ENCODE results near the gene NACC1.

The NACC1 gene

DNA sequence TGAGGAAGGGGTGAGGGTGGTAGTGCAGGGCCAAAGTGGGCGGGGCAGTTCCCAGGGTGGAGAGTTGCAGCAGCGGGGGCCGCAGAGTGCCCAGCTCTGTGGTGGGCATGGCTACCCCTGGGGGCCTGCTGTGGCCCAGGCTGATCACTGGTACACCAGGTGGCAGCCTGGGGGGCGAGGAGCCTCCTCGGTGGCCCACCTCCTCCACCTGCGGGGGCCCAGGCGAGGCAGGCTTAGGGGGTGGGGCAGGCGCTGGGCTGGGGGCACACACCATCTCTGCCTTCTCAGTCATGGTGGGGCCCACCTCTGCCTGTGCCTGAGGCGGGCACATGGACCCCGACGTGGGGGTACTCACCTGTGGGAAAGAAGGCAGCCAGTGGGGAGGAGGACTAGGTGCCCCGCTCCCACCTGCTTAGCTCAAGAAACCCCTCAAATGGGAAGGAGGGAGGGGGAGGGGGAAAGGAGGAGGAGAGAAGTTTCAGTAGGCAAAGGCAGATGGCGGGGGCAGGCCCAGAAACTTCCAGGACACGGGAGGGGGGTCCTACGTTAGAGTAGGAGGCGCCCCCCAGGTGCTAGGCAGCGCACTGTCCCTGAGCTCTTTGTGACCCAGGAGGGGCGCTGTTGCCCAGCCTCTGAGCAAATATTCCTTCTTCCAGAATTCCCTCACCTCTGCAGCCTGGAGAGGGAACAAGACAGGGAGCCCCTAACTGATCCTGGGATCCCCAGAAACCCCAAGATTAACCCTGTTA, 17.0 kb upstream of the NACC1 start:
- DNase-seq, result no peak

DNA sequence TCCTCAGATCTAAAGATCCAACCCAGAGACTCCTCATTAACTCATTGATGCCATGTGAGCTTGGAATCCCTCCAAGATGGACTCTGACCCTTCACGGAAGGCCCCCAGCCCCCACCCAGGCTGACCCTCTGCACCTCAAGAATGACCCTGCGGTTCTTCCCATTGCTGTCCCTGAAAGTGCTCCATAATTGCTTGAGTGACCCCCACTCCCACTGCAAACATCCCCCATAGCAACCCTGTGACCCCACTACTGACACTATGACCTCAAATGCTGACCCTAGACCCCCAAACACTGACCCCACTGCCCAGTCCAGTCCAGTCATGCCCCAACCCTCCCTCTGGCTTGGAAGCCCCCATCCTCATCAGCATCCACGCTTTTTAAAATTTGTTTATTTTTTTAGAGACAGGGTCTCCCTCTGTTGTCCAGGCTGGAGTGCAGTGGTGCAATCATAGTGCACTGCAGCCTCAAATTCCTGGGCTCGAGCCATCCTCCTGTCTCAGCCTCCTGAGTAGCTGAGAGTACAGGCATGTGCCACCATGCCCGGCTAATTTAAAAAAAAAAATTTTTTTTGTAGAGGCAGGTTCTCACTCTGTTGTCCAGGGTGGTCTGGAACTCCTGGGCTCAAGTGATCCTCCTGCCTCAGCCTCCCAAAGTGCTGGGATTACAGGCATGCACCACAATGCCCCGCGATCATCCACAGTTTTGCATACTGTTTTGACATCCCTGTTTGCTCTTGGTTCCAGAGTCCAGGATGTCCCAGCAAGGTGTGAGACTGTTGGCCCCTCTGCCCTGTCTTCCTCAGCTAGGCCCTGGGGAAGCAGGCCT, 16.3 kb upstream of the NACC1 start:
- no peak for DNase-seq

DNA sequence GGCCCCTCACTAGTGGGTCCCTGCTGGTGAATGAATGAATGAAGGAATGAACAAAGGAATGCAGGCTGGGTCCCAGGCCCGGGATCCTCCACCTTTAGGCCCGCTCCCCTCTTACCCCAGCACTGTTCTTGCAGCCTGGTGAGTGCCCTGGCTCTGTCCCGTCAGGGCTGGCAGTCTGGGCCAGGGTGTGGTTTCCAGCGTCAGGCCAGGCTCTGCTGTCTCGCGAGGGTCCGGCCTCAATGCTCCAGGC, 15.7 kb upstream of the NACC1 start:
- no peak for DNase-seq

DNA sequence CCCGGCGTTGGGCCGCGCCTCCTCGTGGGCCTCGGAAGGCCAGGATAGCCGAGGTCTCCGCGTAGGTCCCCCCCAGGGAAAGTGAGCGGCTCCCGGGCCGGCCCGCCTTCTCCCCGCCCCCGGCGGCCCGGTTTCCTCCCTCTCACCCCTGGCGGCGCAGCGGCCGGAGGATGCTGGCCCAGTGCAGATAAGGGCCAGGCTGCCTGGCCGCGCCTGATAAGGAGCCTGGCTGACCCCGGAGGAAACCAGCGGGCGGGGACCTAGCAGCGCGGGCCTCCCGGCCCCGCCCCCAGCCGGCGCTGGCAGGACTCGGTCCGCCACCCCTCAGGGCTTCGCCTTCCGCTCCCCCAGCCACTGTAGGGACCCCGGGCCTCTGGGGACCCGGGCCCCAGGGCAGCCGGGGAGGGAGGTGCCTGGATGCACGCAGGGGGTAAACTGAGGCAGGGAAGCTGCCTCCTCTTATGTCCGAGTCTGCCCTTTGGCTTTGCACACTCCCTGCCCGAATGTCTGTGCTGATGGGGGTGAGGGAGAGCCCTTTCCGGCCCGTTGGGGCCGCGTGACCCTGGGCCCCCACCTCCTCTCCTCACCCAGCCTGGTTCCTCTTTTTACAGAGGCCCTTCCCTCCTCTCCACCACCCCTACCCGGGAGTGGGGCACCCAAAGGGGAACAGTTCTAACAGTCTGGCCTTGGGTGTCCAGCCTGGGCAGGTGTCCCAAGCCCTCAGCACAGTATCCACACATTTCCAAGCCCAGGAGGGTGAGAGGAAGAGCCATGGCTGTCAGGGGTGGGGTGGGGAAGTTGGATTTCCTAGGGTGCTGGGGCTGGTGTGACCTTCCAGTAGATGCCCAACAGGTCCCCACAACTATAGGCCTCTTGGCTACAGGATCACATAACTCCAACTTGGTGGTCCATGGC, 15.1 kb upstream of the NACC1 start, which contains the start of gene LYL1:
Gene LYL1 (minus strand): TSS at position 193 of the 915 bp plus-strand sequence. CDS start 1,687 bp downstream, outside the sequence.
- peak; percentile 96 for DNase-seq

DNA sequence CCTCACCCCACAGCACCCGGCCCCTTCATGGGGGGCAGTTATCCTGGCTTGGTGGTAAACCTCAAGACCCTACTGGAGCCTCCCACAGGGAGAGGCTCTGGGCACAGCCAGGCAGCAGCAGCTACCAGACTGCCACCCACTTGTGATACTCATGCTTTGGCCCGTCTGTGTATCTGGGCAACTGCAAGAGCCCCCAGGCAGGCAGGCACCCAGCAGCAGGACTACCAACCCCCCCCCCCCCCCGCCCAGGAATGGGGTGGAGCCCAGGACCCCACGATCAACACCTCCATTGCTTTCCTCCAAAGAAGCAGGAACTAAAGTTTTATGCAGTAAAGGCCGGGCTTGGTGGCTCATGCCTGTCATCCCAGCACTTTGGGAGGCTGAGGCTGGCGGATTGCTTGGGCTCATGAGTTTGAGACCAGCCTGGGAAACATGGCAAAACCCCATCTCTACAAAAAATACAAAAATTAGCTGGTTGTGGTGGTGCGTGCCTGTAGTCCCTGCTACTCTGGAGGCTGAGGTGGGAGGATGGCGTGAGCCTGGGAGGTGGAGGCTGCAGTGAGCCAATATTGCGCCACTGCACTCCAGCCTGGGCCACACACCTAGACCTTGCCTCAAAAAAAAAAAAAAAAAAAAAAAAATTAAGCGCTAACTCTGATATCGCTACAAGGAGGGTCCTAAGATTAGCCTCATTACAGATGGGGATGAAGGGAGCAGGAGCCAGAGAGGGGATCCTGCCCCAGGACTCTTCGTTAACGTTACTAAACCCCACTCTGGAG, 14.3 kb upstream of the NACC1 start:
- DNase-seq, result peak; percentile 63

DNA sequence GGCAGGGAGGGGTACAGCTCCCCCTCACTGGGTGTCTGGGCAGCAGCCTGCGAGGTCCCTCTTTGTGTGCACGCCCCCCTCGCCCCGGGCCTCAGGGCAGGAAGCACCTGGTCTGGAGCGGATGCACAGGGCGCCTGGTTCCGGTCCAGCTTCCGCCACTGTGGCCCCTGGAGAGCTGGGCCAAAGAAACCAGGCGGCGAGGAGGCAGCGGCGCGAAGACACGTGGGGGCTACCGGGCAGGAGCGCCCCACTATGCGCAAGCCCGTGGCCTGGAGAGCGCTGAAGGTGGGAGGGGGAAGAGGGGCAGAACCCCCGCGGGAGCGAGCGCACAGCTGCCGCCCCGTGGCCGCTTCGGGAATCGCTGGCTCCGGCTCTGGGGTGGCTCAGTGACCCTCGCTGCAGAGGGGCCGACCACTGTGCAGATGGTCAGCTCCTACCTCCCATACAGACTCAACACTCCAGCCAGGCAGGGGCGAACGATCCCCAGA, 13.7 kb upstream of the NACC1 start:
- DNase-seq, result peak; percentile 80

DNA sequence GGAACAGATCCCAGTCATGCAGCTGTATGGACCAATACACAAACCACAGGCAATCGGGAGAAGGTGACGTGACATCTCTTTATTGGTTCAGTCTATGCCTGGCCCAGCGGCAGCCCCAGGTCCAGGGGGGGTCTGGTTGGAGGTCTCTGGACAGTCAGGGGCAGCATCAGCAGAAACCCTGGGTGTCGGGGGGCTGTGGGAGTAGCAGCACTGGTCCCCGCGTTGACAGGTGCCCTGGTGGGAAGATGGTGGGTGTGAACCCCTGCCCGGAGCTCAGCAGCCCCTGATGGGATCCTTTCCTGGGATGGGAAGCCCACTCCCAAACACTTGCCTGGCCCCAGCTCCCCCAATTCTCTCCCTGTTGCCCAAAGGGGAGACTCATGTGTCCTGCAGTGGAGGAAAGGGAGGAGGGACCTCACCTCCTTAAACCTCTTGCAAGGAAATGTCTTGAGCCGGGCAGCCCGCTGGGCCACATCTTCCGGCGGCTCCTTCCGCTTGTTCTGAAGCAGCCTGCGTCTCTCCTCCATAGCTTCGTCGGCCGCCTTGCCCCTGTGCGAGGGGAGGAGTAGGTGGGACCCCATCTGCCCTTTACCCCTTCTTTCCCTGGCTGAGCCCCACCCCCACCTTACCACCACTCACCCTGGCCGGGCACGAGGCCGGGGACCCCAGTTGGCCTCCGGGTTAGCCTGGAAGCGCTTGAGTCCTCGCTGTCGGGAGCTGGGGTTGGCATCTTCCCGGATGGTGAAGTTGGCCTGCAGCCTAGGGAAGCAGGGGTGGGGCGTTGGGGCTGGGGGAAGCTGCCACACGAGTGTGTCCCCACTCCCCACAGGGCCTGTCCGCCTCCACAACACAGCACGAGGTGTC, 13.0 kb upstream of the NACC1 start:
- no peak for DNase-seq

DNA sequence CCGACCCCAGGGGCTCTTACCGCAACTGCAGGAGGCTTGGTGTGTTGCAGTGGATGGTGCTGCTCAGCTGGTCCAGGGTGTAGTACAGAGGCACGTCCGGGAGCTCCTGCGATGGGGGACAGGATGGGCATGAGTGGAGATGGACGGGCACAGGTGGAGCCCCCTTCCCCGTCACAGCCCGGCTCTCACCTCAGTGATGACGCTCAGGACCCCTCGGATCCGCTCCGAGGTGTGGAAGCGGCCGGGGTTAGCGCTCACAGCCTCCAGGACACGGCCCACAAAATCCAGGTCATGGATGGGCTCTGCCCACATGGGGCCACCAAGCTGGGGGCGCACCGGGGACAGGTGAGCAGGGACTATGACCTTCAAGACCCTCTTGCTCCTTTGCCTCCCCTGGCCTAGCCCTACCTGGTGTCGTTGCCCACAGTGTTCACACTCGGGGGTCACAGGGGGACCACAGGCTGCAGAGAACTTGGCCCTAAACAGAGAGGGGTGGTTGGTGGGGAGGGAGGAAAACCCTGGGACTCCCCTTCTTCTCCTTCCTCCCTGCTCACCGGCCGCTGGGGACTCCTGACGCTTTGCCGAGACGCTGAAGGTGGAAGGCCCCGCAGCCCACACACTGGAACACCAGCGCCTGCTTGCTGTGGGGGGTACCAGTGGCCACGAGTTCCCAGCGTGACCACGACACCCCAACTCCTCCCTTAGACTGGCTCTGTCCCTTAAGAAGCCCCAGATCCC, 8.5 kb upstream of the NACC1 start:
- DNase-seq, result no peak

DNA sequence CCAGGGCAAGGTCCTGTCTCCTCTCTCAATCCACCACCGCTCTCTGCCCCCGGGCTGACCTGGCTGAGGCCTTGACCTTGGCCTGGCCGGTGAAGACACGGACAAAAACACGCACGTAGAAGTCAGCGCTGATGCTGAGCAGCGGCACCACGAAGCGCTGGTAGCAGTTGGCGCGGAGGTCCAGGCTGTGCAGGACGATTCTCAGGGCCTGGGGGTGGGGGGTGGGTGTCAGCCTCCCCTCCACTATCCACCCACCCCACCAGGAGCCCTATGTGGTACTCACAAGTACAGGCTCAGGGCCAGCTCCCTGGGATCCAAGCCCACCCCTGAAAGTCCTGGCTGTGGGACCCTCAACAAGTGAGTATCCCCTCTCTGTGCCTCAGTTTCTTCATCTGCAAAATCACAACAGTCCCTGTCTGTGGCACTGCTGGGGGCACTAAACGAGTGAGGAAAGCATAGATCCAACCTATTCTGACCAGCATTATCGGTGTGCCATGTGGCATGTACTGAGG, 7.9 kb upstream of the NACC1 start:
- no peak for DNase-seq

DNA sequence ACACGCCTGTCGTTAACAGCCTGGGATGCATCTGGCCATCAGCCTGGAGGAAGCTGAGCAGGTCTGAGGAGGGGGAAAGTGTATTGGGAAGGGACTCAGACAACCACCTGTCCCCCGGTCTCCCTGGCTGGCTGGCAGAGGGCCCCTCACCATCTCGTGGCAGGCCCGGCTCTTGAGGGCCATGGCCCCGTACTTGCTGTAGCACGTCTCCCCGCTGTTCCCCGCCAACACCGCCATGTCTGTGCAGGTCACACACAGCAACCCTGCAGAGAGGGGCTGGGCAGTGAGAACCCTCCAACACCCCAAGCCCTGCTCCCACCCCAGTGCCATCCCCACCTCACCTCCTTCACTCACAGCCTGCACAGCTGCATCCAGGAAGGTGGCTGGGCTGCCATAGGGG, 5.5 kb upstream of the NACC1 start:
- no peak for DNase-seq

DNA sequence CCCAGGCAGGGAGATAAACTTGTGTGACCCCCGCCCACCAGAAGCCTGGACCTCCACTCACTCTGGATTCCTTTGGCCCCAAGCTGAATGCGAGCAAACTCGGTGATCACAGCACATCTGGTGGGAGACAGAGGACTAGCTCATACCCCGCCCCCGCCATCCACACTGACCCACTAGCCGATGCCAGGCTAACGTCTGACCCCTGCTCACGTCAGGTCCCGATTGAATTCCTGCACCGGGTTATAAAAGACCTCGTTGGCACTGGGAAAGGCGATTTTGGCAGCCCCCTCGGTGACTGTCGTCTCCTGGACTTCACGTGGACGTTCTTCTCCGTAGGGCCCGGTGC, 2.2 kb upstream of the NACC1 start:
- DNase-seq, result no peak

DNA sequence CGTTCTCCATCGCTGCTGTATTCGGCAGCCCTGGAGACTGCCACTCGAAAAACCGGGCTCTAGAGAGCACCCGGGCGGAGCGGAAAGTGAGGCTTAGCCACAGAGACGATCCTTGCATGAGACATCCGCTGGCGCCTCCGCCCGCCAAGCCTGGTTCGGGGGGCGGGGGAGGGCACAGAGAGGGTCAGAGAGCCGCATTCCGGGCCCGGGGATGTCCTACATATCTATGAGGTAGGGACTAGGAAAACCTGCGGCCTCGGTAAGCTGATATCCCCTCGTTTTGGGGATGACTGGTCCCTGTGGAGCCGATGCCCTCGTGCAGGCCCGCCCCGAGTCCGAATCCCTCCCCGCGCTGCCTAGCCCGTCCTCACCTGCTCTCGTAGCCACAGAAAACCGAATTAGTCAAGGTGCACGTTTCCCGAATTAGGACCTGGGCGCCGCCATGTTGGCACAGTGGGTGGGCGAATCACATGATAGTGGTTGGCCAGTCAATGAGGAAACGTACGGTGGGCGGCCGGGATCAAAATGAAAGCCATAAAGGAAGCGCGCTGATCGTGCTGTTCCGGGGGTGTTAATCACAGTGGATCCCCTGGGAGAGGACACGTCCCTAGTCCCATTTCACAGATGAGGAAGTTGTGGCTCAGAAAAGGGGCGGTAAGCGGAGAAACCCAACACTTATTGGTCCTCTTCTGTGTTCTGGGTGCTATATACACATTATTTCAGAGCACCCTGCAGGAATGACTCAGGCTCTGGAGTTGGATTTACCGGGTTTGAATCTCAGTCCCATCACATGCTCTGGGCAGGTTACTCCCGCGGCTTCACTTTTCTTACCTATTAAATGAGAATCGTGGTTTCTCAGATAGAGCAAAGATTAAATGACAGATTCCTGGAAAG, 1.5 kb upstream of the NACC1 start, which contains the start of gene TRMT1:
Gene TRMT1 (minus strand): TSS at position 459 of the 894 bp plus-strand sequence. CDS start 341 bp downstream, at position 118.
- peak; percentile 97 for DNase-seq

DNA sequence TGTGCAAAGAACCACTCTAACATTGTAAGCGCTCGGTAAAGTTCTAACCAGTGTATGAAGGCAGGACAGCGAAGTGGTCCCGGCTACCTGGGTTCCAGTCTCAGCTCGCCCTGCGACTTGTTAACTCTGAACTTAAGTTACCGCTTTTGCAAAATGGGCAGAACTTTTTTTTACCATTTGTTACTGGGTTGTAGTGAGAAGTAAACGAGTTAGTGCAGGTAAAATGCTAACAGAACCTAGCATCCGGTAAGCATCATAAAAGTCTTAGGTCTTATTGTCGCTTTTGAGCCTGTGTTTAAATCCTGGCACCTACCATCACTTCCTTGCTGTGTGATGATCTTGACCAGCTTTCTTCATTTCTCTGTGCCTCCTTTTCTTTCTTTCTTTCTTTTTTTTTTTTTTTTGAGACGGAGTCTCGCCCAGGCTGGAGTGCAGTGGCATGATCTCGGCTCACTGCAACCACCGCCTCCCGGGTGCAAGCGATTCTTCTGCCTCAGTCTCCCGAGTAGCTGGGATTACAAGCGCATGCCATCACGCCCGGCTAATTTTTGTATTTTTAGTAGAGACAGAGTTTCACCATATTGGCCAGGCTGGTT, 790 bp upstream of the NACC1 start:
- no peak for DNase-seq

DNA sequence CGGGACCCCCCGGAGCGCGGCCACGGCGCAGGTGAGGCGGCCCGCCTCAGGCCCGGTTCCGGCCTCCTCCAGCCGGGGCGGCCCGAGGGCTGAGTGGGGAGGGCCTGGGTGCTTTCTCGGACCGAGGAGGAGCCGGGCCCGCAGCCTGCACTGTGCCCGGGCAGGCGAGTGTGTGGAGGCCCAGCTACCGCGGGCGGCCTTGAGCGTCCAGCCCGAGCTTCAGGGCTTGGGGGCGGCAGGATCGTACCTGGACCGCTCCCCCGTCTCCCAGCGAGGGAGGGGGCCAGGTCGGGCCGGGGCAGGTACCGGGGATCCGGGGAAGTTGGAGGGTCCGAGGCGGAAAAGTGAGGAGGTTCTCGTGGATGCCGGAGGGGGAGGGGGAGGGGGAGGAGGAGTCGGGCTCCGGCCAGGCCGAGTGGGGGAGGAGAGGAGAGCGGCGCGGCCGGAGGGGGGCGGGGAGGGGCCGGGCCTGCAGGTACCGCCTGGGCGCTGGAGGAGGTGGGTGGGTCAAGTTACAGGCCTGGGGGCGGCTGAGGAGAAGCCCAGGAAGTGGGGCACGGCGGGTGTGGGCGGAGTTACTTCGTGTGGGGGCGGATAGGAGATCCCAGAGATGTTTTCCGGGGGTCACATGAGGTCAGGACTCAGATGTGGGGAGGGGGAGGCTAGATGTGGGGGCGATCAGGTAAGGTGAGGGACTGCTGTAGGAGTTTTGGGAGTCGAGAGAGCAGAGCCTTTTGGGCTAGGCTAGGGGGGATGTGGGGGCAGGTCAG, 545 bp downstream of the NACC1 start:
- no peak for DNase-seq

DNA sequence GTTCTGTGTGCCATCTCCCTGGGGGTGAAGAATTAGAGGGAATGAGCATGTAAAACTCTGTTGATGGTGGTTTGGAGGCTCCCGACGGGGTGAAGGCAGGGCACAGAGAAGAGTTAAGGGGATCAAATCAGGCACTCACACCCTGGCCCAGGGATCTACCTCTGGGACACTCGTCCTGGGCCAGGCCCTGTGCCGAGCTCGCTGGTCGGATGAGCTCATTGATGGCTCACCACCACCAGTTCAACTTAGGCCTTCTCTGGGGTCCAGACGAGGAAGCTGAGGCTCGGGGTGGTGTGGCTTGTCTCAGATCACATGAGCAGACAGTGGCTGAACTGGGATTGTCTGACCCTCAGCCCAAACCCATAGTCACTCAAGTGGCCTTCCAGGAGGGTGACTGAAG, 1.6 kb downstream of the NACC1 start:
- DNase-seq, result no peak

DNA sequence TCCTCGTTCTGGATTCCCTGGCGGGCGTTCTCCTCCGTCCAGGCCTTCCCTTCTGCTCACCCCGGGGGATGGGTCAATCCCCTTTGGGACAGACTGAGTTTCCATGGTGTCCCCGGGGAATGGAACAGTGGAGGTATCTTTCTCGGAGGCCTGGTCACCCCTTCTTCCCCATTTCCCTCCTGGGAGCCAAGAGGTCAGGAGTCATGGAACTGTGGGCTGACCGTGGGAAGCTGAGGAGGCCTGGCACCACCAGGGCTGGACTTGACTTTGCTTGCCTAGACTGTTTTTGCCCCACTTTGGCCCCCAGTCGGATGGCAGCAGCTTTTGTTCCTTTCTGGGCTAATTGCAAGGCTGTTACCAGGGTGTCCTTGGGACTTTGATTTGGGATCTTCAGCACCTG, 2.0 kb downstream of the NACC1 start:
- no peak for DNase-seq

DNA sequence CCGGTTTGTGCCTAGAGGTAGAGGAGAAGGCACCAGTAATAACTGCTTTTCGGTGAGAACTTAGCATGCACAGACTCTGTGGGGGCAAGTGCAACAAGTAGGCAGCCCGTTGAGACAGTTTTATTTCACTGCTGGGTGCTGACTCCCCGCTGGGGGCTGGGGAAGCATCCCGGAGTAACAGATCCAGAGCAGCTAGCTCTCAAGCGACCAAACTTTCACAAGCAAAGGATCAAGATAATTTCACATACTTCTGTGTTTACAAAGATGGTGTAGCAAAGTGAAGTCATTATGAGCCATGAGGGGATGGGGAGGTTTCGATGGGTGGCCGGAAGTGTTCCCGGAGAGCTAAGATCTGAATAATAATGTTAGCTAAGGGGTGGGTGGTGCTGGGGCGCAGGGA, 2.8 kb downstream of the NACC1 start:
- no peak for DNase-seq
